ENCODE measurements around the gene IQSEC1.

DNA sequence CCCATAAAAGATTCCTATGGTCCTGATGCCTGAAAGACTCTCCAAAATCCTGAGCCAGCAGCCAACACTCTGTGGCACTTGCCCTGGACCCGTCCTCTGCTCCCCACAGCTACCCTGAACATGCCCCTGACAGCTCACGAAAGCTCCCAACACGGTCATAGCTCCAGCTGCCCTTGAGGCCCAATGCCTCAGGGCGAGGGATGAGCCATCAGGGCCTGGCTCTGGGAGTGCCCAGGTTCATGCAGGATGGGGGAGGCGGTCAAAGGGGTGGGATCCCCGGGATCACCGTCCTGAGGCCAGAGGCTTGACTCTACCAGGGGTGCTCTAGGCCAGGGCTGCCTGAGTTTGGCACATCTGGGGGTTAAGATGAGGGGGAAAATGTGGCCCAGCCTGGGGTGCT, 159.1 kb downstream of the IQSEC1 start:
- TF ChIP-seq, protein P1, sequence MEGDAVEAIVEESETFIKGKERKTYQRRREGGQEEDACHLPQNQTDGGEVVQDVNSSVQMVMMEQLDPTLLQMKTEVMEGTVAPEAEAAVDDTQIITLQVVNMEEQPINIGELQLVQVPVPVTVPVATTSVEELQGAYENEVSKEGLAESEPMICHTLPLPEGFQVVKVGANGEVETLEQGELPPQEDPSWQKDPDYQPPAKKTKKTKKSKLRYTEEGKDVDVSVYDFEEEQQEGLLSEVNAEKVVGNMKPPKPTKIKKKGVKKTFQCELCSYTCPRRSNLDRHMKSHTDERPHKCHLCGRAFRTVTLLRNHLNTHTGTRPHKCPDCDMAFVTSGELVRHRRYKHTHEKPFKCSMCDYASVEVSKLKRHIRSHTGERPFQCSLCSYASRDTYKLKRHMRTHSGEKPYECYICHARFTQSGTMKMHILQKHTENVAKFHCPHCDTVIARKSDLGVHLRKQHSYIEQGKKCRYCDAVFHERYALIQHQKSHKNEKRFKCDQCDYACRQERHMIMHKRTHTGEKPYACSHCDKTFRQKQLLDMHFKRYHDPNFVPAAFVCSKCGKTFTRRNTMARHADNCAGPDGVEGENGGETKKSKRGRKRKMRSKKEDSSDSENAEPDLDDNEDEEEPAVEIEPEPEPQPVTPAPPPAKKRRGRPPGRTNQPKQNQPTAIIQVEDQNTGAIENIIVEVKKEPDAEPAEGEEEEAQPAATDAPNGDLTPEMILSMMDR (optimal IDR thresholded peaks at IDR 0.05 in 1 of 3, IDR thresholded peaks at IDR 0.05 in 1 of 3, conservative IDR thresholded peaks at IDR 0.05 in 1 of 3; ENCODE audit: extremely low read depth in 1 of 3, insufficient read depth in 2 of 3, low read length in 3 of 3), result no peak
- TF ChIP-seq EZH2 (IDR thresholded peaks at IDR 0.05; ENCODE audit: low read length), result no peak
